HEK293 (cell line): ENCODE data around the gene SPRED3.
"Not testable (repeated sequence)": the region's sequence is repeated elsewhere in the genome, so short reads cannot be mapped to it uniquely, and the experiment has no call there.

Experiments
- CTCF ChIA-PET: fragments of 350-600 bp; formaldehyde crosslinking; extraction: SDS; loops from one replicate; lab custom pipeline; 2021; ENCODE audit warnings: antibody characterized with exemption; lab: Yijun Ruan, JAX
- POLR2A ChIA-PET: fragments of 300-600 bp; formaldehyde crosslinking; extraction: SDS; loops from one replicate; lab custom pipeline; 2020; ENCODE audit warnings: antibody characterized with exemption, inconsistent platforms; lab: Yijun Ruan, JAX
- H3K27ac ChIP-seq: fragments of 200-500 bp; sonication (Bioruptor generic); 2 replicates; pipeline ENCODE4 v1.5.1; 2014; ENCODE audit warnings: low read depth, low read length, control low read depth, inconsistent platforms; ENCODE audit errors: extremely low read depth
- H3K36me3 ChIP-seq, 2 experiments: fragments of 200-500 bp in 1 of 2; sonication (Bioruptor generic) in 1 of 2; 1 replicate in 1 of 2; 2 replicates in 1 of 2; pipeline ENCODE4 v1.5.1; 2014 to 2017; ENCODE audit warnings: inconsistent platforms in 2 of 2, low read length in 2 of 2; ENCODE audit not compliant: control insufficient read depth in 2 of 2, insufficient read depth in 1 of 2
- H3K4me1 ChIP-seq: fragments of 200-500 bp; sonication (Bioruptor generic); 2 replicates; pipeline ENCODE4 v1.5.1; 2014; ENCODE audit warnings: mild to moderate bottlenecking, low read length, inconsistent platforms; ENCODE audit not compliant: control insufficient read depth, insufficient read depth
- H3K4me3 ChIP-seq: 2 replicates; pipeline ENCODE4 v1.5.1; 2011; ENCODE audit warnings: low read depth, mild to moderate bottlenecking, control low read depth, low read length, moderate library complexity
- H3K9me3 ChIP-seq: fragments of 200-500 bp; sonication (Bioruptor generic); 2 replicates; pipeline ENCODE4 v1.5.1; 2014; ENCODE audit warnings: low read depth, low read length, inconsistent platforms; ENCODE audit not compliant: control insufficient read depth, insufficient read depth
- EGR2 ChIP-seq: fragments of 450-650 bp; formaldehyde crosslinking; IDR thresholded peaks from 2 replicates; pipeline ENCODE4 v1.5.1; 2016; ENCODE audit warnings: low read depth, missing biosample characterization, missing genetic modification characterization
- GLI4 ChIP-seq: fragments of 450-650 bp; formaldehyde crosslinking; IDR thresholded peaks from 2 replicates; pipeline ENCODE4 v1.5.1; 2016; ENCODE audit warnings: missing biosample characterization, missing genetic modification characterization
- GLIS2 ChIP-seq: fragments of 450-650 bp; formaldehyde crosslinking; IDR thresholded peaks from 2 replicates; pipeline ENCODE4 v1.5.1; 2016; ENCODE audit warnings: missing biosample characterization, missing genetic modification characterization
- OSR2 ChIP-seq: fragments of 450-650 bp; formaldehyde crosslinking; IDR thresholded peaks from 2 replicates; pipeline ENCODE4 v1.5.1; 2016; ENCODE audit warnings: missing biosample characterization, missing genetic modification characterization
- REPIN1 ChIP-seq: fragments of 450-650 bp; formaldehyde crosslinking; IDR thresholded peaks from 2 replicates; pipeline ENCODE4 v1.5.1; 2017; ENCODE audit warnings: missing biosample characterization, missing genetic modification characterization, low read depth
- YY2 ChIP-seq: fragments of 450-650 bp; formaldehyde crosslinking; IDR thresholded peaks from 2 replicates; pipeline ENCODE4 v1.5.1; 2016; ENCODE audit warnings: missing biosample characterization, missing genetic modification characterization
- ZFHX2 ChIP-seq: fragments of 450-650 bp; formaldehyde crosslinking; conservative IDR thresholded peaks from 2 replicates; pipeline ENCODE4 v1.5.1; 2016; ENCODE audit warnings: missing biosample characterization, missing genetic modification characterization
- ZFP37 ChIP-seq: fragments of 450-650 bp; formaldehyde crosslinking; IDR thresholded peaks from 2 replicates; pipeline ENCODE4 v1.5.1; 2016; ENCODE audit warnings: missing biosample characterization, missing genetic modification characterization
- ZNF16 ChIP-seq: fragments of 450-650 bp; formaldehyde crosslinking; IDR thresholded peaks from 2 replicates; pipeline ENCODE4 v1.5.1; 2016; ENCODE audit warnings: low read depth, missing biosample characterization, missing genetic modification characterization
- ZNF169 ChIP-seq: fragments of 450-650 bp; formaldehyde crosslinking; IDR thresholded peaks from 2 replicates; pipeline ENCODE4 v1.5.1; 2016; ENCODE audit warnings: missing biosample characterization, missing genetic modification characterization
- ZNF266 ChIP-seq: fragments of 450-650 bp; formaldehyde crosslinking; IDR thresholded peaks from 2 replicates; pipeline ENCODE4 v1.5.1; 2016; ENCODE audit warnings: missing biosample characterization, missing genetic modification characterization, low read depth
- ZNF426 ChIP-seq: fragments of 450-650 bp; formaldehyde crosslinking; IDR thresholded peaks from 2 replicates; pipeline ENCODE4 v1.5.1; 2017; ENCODE audit warnings: missing biosample characterization, missing genetic modification characterization, mild to moderate bottlenecking, inconsistent platforms, moderate library complexity
- ZNF658 ChIP-seq: fragments of 450-650 bp; formaldehyde crosslinking; IDR thresholded peaks from 2 replicates; pipeline ENCODE4; 2016; ENCODE audit warnings: missing biosample characterization, missing genetic modification characterization
- ZNF76 ChIP-seq: fragments of 450-650 bp; formaldehyde crosslinking; IDR thresholded peaks from 2 replicates; pipeline ENCODE4; 2016; ENCODE audit warnings: low read depth, missing biosample characterization, missing genetic modification characterization, borderline replicate concordance
- ZNF768 ChIP-seq: fragments of 450-650 bp; formaldehyde crosslinking; IDR thresholded peaks from 2 replicates; pipeline ENCODE4 v1.5.1; 2018; ENCODE audit warnings: missing biosample characterization, mild to moderate bottlenecking, missing genetic modification characterization
- ZNF776 ChIP-seq: fragments of 450-650 bp; formaldehyde crosslinking; IDR thresholded peaks from 2 replicates; pipeline ENCODE4 v1.5.0; 2017; ENCODE audit warnings: missing biosample characterization, missing genetic modification characterization, borderline replicate concordance
- ZNF791 ChIP-seq: fragments of 450-650 bp; formaldehyde crosslinking; IDR thresholded peaks from 2 replicates; pipeline ENCODE4 v1.5.1; 2016; ENCODE audit warnings: missing biosample characterization, missing genetic modification characterization
- TF ChIP-seq, protein P1 (sequence below): fragments of 450-650 bp; formaldehyde crosslinking; IDR thresholded peaks from 2 replicates; pipeline ENCODE4 v1.5.1; 2016; ENCODE audit warnings: missing biosample characterization, missing genetic modification characterization
- TF ChIP-seq, protein P2 (sequence below): fragments of 450-650 bp; formaldehyde crosslinking; IDR thresholded peaks from 2 replicates; pipeline ENCODE4 v1.5.1; 2016; ENCODE audit warnings: missing biosample characterization, missing genetic modification characterization
- TF ChIP-seq, protein P3 (sequence below): fragments of 450-650 bp; formaldehyde crosslinking; IDR thresholded peaks from 2 replicates; pipeline ENCODE4 v1.5.1; 2016; ENCODE audit warnings: missing biosample characterization, missing genetic modification characterization, low read depth
- TF ChIP-seq, protein P4 (sequence below): fragments of 450-650 bp; formaldehyde crosslinking; IDR thresholded peaks from 2 replicates; pipeline ENCODE4 v1.5.1; 2017; ENCODE audit warnings: missing biosample characterization, missing genetic modification characterization
- TF ChIP-seq, protein P5 (sequence below): fragments of 450-650 bp; formaldehyde crosslinking; IDR thresholded peaks from 2 replicates; pipeline ENCODE4 v1.5.1; 2017; ENCODE audit warnings: missing biosample characterization, missing genetic modification characterization

SPRED3 gene

DNA sequence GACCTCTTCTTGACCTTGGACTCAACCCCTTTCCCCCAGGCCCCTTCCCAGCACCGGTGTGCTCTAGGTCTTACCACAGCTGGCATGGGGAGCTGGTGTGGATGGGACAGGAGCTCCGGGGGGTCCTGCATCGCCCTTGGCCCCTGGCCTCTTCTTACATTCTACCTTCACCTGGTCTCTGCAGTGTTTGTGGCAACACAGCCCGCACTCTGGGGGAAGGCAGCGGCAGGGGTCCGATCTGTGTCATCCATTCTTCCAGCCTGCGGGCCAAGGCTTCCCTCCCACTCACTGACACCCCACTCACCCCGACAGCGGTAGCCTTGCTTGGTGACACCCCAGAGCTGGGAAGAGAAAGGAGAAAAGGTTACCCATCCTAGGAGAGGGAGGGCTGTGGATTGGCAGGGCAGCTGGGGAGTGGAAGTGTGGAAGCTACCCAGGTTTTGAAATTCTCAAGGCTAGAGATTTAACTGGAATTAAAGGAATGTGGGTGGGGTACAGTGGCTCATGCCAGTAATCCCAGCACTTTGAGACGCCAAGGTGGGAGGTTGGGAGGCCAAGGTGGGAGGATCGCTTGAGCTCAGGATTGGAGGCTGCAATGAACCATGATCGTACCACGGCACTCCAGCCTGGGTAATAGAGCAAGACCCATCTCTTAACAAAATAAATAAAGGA lies 22.7 kb downstream of the SPRED3 start:
- POLR2A ChIA-PET, result interaction anchor here (1.3 to 1.4 kb wide), 2 partner anchors 8 to 23 kb away, joined by 4 to 5 read pairs; partner anchors contain the start of genes FAM98C and GGN
- H3K27ac ChIP-seq, result no peak overlapping the region

DNA sequence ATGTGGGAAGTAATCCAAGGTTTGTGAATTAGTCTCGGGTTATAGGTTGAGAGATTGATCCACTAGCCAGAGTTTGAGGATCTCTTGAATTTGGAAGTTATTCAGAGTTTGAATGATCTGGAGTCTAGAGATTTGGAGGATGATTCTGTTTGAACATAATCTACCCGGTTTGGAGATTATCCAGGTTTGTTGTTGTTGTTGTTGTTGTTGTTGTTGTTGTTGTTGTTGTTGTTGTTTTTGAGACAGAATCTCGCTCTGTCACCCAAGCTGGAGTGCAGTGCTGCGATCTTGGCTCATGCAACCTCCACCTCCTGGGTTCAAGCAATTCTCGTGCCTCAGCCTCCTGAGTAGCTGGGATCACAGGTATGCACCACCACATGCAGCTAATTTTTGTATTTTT lies 23.4 kb downstream of the SPRED3 start:
- ChIA-PET CTCF (interaction anchor here (1.0 to 3.0 kb wide), 2 partner anchors 8 to 76 kb away, joined by 3 to 32 read pairs; partner anchors contain the start of genes CATSPERG and FAM98C), POLR2A (interaction anchor here (1.3 to 1.4 kb wide), 2 partner anchors 9 to 24 kb away, joined by 4 to 5 read pairs; partner anchors contain the start of genes FAM98C and GGN)
- H3K4me1 ChIP-seq, H3K4me3 ChIP-seq, H3K27ac ChIP-seq, H3K9me3 ChIP-seq: not testable (repeated sequence)
- peaks cover 3 to 17% of the 10 kb centered on the region in 2 experiments; a peak in 2 of 3 replicates for H3K36me3 ChIP-seq

More for the DNA sequence above, 22.7 kb downstream of the SPRED3 start:
- Histone ChIP-seq H3K4me1 (no peaks in the 10 kb centered on the region), H3K9me3 (no peaks in the 10 kb centered on the region), H3K36me3 (peaks cover 7 to 21% of the 10 kb centered on the region in 2 experiments; a peak in 2 of 3 replicates), H3K4me3 (no peak overlapping the region)
- CTCF ChIA-PET, result interaction anchor here (0.7 kb wide), 1 partner anchor 8 kb away, joined by 3 read pairs; the partner anchor contains the start of gene FAM98C
- TF ChIP-seq ZFHX2 (tag by site-specific recombination) (peak; percentile 34), GLIS2 (tag by site-specific recombination) (peak; percentile 27; the same call in 1 of the 2 replicates), EGR2 (peak; percentile 40)
- TF ChIP-seq, protein P1, sequence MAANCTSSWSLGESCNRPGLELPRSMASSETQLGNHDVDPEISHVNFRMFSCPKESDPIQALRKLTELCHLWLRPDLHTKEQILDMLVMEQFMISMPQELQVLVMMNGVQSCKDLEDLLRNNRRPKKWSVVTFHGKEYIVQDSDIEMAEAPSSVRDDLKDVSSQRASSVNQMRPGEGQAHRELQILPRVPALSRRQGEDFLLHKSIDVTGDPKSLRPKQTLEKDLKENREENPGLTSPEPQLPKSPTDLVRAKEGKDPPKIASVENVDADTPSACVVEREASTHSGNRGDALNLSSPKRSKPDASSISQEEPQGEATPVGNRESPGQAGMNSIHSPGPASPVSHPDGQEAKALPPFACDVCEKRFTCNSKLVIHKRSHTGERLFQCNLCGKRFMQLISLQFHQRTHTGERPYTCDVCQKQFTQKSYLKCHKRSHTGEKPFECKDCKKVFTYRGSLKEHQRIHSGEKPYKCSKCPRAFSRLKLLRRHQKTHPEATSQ (tag by site-specific recombination), result no peak

DNA sequence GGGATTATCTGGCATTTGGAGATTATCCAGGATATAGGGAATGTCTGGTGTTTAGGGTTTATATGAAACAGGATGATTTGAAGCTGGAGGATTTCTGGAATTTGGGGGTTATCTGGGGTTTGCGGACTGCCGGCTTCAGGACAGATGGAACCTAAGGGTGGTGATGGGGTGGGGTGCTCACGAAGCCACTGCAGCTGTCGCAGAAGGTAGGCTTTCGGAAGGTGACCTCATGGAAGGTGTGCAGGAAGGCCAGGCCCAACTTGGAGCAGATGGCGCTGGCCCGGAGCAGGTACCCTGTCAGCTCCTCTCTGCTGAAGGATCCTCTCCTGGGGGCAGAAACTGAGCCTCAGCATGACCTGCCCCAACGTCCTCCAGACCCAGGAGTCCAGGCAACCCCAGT lies 24.0 kb downstream of the SPRED3 start:
- TF ChIP-seq YY2 (tag by site-specific recombination) (no peak), ZNF768 (tag by site-specific recombination) (no peak), ZNF169 (tag by site-specific recombination) (no peak), GLI4 (tag by site-specific recombination) (no peak), ZNF16 (tag by site-specific recombination) (no peak), ZNF791 (no peak), ZNF658 (tag by site-specific recombination) (no peak), ZNF426 (tag by site-specific recombination) (no peak), ZNF776 (tag by site-specific recombination) (no peak), OSR2 (no peak), ZFP37 (tag by site-specific recombination) (no peak), ZNF266 (no peak), ZNF76 (tag by site-specific recombination) (no peak), REPIN1 (tag by site-specific recombination) (no peak)
- TF ChIP-seq, protein P2, sequence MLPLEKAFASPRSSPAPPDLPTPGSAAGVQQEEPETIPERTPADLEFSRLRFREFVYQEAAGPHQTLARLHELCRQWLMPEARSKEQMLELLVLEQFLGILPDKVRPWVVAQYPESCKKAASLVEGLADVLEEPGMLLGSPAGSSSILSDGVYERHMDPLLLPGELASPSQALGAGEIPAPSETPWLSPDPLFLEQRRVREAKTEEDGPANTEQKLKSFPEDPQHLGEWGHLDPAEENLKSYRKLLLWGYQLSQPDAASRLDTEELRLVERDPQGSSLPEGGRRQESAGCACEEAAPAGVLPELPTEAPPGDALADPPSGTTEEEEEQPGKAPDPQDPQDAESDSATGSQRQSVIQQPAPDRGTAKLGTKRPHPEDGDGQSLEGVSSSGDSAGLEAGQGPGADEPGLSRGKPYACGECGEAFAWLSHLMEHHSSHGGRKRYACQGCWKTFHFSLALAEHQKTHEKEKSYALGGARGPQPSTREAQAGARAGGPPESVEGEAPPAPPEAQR (tag by site-specific recombination), result no peak
- TF ChIP-seq, protein P3, sequence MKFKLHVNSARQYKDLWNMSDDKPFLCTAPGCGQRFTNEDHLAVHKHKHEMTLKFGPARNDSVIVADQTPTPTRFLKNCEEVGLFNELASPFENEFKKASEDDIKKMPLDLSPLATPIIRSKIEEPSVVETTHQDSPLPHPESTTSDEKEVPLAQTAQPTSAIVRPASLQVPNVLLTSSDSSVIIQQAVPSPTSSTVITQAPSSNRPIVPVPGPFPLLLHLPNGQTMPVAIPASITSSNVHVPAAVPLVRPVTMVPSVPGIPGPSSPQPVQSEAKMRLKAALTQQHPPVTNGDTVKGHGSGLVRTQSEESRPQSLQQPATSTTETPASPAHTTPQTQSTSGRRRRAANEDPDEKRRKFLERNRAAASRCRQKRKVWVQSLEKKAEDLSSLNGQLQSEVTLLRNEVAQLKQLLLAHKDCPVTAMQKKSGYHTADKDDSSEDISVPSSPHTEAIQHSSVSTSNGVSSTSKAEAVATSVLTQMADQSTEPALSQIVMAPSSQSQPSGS (tag by site-specific recombination), result no peak
- TF ChIP-seq, protein P4, sequence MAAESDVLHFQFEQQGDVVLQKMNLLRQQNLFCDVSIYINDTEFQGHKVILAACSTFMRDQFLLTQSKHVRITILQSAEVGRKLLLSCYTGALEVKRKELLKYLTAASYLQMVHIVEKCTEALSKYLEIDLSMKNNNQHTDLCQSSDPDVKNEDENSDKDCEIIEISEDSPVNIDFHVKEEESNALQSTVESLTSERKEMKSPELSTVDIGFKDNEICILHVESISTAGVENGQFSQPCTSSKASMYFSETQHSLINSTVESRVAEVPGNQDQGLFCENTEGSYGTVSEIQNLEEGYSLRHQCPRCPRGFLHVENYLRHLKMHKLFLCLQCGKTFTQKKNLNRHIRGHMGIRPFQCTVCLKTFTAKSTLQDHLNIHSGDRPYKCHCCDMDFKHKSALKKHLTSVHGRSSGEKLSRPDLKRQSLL (tag by site-specific recombination), result no peak
- TF ChIP-seq, protein P5, sequence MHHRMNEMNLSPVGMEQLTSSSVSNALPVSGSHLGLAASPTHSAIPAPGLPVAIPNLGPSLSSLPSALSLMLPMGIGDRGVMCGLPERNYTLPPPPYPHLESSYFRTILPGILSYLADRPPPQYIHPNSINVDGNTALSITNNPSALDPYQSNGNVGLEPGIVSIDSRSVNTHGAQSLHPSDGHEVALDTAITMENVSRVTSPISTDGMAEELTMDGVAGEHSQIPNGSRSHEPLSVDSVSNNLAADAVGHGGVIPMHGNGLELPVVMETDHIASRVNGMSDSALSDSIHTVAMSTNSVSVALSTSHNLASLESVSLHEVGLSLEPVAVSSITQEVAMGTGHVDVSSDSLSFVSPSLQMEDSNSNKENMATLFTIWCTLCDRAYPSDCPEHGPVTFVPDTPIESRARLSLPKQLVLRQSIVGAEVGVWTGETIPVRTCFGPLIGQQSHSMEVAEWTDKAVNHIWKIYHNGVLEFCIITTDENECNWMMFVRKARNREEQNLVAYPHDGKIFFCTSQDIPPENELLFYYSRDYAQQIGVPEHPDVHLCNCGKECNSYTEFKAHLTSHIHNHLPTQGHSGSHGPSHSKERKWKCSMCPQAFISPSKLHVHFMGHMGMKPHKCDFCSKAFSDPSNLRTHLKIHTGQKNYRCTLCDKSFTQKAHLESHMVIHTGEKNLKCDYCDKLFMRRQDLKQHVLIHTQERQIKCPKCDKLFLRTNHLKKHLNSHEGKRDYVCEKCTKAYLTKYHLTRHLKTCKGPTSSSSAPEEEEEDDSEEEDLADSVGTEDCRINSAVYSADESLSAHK, result no peak
- TF ChIP-seq, all 188 proteins: peak for 0
- CTCF ChIA-PET, result interaction anchor here (1.0 to 3.0 kb wide), 2 partner anchors 9 to 77 kb away, joined by 3 to 32 read pairs; partner anchors contain the start of genes CATSPERG and FAM98C
- Histone ChIP-seq H3K27ac (no peak overlapping the region), H3K4me1 (peaks cover 3% of the 10 kb centered on the region; the same call in 1 of the 2 replicates), H3K36me3 (peaks cover 0 to 12% of the 10 kb centered on the region in 2 experiments; a peak in 1 of 3 replicates), H3K9me3 (no peaks in the 10 kb centered on the region), H3K4me3 (no peak overlapping the region)
- POLR2A ChIA-PET, result no interaction called here
